ENCODE measurements around the gene NR4A1.

NR4A1 gene

DNA sequence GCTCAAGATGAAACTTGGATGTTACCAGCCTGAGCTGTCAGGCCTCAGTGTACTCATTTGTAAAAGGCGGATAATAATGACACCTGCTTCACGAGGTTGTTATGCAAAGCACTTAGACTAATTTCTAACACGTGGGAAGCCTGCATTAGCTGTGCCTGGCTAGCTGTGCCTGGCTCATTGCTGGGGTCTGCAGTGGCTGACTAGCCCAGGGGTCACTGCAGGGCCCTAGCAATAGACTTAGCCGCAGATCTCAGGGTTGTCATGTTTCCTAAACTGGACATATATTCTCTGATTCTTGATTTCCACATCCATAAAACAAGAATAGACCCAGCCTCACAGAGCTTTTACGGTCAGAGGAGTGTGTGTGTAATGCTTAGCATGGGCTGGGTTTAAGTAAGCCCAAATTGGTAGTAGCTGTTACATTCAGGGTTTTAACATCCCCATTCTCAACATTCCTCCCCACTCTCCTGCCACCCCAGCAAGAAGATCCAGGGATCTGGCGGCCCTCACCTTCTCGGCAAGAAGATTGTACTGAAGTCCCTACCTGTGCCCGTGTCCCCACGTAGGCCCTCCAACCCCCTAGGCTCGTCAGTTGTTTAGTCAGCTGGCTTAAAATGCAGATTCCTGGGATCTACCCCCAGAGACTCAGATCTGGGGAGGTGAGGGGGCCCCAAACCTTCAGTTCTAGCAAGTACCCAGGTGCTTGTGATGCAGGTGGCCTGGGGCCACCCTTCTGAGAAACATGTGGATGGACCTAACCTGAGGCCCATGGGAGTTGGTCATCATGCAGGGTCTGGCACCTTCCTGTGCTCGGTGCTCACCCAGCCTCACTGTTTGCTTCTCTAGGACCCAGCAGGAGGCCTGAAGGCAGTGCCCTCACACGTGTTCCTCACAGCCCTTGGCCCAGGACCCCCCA is 8.6 kb downstream of the NR4A1 start:
- DNase-seq: no peak

GRCh38 chr12:52060498-52061177 is 9.4 kb downstream of the NR4A1 start:
- DNase-seq: no peak

GRCh38 chr12:52061470-52062166 is 10.4 kb downstream of the NR4A1 start:
- DNase-seq: no peak

GRCh38 chr12:52062167-52063081 is 11.2 kb downstream of the NR4A1 start:
- no peak for DNase-seq

GRCh38 chr12:52063082-52063924 is 12.1 kb downstream of the NR4A1 start:
- no peak for DNase-seq

DNA sequence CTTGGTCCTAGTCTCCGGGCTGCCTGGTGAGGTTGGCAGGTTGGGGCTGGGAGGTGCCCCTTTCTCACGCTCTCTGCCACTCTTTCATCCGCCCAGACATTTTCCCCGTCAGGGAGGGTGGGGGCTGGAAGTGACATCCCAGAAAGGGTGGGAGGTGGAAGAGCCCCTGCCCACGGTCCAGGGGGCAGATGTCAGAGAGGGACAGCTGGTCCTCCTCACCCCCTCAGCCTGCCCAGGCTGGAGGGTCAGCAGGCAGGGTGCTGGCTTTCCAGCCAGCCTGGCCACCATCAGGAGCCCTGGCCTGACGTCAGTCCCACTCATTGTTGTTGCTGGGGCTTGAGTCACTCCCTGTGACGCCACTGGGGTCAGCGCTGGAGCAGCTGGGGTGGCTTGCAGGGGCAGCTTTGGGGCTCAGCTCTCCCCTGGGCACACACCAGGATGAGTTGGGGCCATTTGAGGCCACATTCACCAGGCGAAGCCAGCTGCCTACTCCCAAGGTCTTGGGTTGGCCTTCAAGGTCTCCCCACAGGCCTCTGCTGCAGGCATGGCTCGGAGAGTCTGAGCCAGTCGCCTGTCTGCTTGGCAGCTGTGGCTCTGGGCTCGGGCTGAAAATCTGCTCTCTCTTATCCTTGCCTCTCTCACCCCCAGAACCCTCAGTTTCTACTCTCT is 12.9 kb downstream of the NR4A1 start:
- DNase-seq: no peak

DNA sequence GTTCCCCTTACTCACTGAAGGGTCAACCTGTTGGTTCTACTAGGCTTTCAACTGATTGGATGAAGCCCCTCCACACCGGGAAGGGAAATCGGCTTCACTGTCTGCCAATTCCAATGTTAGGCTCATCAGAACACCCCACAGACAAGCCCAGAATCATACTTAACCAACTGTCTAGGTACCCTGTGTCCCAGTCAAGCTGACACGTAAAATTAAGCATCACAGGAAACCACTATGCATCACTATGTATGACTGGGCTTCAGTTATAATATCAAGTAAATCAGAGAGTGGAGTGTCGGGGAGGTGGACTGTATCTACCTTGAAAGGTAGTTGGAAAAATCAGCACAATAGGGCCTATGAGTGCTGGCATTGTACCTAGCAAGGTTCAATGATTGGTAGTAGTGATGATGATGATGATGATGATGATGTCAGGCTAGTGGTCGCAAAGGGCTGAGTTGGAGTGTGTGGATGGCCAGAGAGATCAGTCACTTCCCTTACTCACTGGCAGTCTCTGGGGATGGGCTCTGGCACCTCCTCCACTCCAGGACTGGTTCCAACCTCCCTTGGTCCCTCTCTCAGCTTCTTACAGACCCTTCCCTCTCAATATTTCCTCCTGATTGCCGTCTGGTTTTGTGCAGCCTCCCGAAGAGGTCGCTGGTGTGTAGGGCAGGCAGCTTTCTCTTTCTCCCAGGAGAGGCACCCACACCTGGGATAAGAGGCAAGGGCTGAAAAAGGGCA is 15.3 kb downstream of the NR4A1 start:
- DNase-seq: no peak

DNA sequence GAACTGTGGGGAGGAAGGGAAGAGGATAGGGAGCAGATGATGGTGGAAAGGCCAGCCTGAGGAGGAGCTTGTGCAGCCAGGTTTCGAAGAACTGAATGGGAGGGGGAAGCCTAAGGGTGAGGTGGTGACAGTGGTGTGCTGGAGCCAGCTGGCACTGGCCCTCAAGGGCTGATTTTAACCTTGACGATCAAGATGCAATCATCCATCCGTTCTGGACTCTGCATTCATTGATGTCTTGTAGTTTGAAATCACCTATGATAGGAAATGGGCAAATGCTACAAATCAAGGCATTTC is 15.8 kb downstream of the NR4A1 start:
- DNase-seq: no peak

DNA sequence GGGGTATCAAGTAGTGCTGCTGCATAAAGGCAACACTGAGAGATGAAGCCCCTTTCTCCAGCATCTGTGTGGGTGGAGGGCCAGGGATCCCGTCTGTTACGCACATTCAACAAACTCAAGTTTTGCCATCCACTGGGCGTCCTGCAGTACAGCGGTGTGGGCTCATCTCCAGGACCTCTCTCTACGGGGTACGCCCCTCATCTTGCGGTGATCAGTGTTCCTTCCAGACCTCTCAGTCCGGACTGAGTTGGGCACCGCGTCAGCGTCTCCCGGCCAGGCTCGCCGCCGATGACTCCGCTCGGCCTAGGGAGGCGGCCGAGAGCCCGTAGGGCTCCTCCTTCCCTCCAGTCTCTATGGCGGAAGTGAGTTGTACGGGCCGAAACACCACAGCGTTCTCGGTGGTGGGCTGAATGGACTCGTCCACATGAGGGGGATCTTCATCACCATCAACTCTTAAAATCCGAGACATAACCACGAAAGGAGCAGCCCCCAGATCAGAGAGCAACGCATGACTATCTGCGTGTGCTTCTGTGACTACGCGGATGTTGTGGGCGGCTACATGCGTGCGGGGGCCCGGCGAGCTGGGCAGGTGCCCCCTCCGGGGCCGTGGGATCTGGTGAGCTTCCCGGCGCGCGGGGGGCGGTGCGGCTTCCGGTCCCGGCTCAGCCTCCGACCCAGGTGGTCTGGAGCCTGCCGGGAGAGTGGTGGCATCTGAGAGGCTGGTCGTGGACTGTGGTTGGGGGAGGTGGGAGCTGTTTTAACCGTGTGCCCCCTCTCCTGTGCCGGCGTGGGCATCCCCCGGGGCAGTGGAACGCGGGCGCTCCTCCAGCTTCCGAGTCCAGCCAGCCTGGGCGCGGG is 18.3 kb downstream of the NR4A1 start, which contains the start of gene ATG101:
TSS of gene ATG101 (plus strand) at position 652 of the 858 bp plus-strand sequence. CDS start 3,673 bp downstream, outside the sequence.
- DNase-seq: peak; percentile 95

DNA sequence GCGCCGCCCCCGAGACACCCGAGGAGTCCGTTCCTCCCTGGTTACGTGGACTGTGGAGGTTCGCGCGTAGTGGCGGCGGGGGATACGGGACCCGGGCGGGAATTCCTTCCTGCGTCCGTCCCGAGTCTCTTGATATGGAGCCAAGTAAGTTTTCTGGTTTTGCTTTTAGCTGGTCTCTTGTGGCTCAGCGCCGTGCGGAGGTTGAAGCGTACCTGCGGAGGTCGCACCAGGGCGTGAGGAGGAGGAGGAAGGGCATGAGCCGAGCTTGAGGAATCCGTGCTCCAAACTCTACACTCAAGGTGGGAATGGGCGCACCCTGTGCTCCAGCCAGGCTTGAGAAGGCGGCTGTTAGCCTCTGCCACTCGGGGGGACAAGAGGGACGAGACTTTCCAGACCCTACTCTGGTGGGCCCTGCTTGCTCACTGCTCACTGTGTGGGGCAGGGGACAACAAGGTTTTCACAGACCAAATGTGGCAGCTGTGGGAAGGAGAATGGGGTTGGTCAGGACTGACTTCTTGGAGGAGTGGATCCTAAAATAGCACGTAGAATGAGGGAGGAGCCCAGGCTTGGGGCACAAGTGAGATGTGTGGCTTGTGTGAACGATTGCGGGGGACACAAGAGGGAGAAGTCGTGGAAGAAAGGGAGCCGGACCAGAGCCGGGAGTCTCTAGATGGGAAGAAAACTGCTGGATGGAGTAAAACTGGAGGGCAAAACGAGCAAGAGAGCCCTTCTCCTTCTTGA is 19.1 kb downstream of the NR4A1 start:
- DNase-seq: no peak

GRCh38 chr12:52073531-52074381 is 22.5 kb downstream of the NR4A1 start:
- no peak for DNase-seq

GRCh38 chr12:52074971-52075724 is 23.9 kb downstream of the NR4A1 start:
- peak; percentile 41 for DNase-seq

- DNase-seq: no peak
Observed at GRCh38 chr12:52076811-52077210, 25.6 kb downstream of the NR4A1 start.

DNA sequence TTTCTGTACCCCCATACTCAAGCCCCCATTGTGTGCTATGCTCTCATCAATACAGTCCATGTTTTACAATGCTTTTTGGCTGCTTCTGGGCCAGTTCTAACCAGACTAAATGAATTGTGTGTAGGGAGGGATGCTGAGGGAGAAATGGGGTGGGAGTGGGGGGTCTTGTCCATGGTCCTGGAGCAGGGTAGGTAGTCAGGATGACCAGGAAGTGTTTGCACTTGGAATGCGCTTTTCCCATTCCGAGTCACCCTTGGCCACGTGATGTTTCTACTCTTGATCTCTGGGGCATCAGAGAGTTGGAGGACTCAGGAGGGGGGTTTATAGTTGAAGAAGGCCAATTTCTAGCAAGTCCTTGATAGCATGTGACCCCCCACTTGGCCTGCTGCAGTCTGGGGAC is 27.0 kb downstream of the NR4A1 start:
- DNase-seq: no peak

DNA sequence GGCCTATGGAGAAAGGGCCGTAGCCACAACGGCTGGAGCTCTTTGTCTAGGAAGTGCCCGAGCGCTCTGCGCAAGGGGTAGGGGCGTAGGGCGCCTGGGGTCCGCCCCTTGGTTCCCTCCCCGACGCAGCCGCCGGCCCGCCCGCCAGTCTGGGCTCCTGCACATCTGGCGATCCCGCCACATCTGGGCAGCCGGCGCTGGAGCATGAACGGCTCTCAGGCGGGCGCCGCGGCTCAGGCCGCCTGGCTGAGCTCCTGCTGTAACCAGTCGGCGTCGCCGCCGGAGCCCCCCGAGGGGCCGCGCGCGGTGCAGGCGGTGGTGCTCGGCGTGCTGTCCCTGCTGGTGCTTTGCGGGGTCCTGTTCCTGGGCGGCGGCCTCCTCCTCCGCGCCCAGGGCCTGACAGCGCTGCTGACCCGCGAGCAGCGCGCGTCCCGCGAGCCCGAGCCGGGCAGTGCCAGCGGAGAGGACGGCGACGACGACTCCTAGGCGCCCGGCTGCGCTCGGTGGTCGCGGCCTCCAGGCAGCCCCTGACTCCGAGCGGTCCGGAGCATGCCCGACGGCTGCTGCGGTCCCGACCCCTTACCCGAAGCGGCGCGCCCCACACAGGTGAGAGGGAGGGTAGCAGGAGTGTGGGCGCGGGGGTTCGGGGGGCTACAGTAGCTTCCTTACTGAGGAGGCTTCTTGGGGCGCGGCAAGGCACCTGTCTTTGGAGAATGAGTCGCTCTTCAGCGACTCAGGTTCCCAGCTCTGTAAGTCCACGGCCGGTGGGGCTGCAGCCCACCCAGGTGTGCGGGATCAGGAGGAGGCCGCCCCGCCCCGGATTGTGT is 28.5 kb downstream of the NR4A1 start, which contains the start of gene SMIM41:
TSS of gene SMIM41 (plus strand) at position 129 of the 827 bp plus-strand sequence. CDS start at position 205, 76 bp downstream.
- no peak for DNase-seq
